Measurements from ENCODE around the gene MGA. TPM values are rescaled to one million over a fixed set of nuclear protein-coding genes. Genes with fewer than 3 reads are reported as not detected.
"Not testable (repeated sequence)": the region's sequence is repeated elsewhere in the genome, so short reads cannot be mapped to it uniquely, and the experiment has no call there.

The MGA gene
- polyA plus RNA-seq, 1 donor (not counting 4 experiments of a cell fraction or from before 2014, with no cell fraction given): 6.3 TPM

GRCh38 chr15:41716864-41717263, 56.7 kb downstream of the MGA start:
- peaks cover 0 to 8% of the 10 kb centered on the region in 2 experiments for H3K36me3 ChIP-seq (ENCODE audit: control insufficient read depth in 2 of 2, extremely low read depth in 1 of 2, insufficient read depth in 2 of 2, low read length in 2 of 2)
- no peak for TF ChIP-seq EZH2 (IDR thresholded peaks at IDR 0.05; ENCODE audit: low read length)
- TF ChIP-seq, protein P1, sequence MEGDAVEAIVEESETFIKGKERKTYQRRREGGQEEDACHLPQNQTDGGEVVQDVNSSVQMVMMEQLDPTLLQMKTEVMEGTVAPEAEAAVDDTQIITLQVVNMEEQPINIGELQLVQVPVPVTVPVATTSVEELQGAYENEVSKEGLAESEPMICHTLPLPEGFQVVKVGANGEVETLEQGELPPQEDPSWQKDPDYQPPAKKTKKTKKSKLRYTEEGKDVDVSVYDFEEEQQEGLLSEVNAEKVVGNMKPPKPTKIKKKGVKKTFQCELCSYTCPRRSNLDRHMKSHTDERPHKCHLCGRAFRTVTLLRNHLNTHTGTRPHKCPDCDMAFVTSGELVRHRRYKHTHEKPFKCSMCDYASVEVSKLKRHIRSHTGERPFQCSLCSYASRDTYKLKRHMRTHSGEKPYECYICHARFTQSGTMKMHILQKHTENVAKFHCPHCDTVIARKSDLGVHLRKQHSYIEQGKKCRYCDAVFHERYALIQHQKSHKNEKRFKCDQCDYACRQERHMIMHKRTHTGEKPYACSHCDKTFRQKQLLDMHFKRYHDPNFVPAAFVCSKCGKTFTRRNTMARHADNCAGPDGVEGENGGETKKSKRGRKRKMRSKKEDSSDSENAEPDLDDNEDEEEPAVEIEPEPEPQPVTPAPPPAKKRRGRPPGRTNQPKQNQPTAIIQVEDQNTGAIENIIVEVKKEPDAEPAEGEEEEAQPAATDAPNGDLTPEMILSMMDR (optimal IDR thresholded peaks at IDR 0.05 in 1 of 3, IDR thresholded peaks at IDR 0.05 in 1 of 3, conservative IDR thresholded peaks at IDR 0.05 in 1 of 3; ENCODE audit: extremely low read depth in 1 of 3, insufficient read depth in 2 of 3, low read length in 3 of 3): no peak
- H3K27me3 ChIP-seq (ENCODE audit: control insufficient read depth, extremely low read depth, insufficient read depth, low read length): no peaks in the 10 kb centered on the region
- no peak overlapping the region for H3K4me2 ChIP-seq (ENCODE audit: control insufficient read depth, extremely low read depth, insufficient read depth, low read depth, low read length)
- no peaks in the 10 kb centered on the region for H3K9me3 ChIP-seq (ENCODE audit: control insufficient read depth, low read depth, low read length)
- no peak overlapping the region for H2AFZ ChIP-seq (ENCODE audit: control insufficient read depth, low read length)
- H3K79me2 ChIP-seq (ENCODE audit: control insufficient read depth, insufficient read depth, low read length): no peaks in the 10 kb centered on the region
- no peak overlapping the region for H3K4me3 ChIP-seq (ENCODE audit: control insufficient read depth in 2 of 3, extremely low read depth in 1 of 3, insufficient read depth in 2 of 3, low read depth in 1 of 3, low read length in 3 of 3)
- no peaks in the 10 kb centered on the region for H3K4me1 ChIP-seq (ENCODE audit: control insufficient read depth, extremely low read depth, insufficient read depth, low read length)
- H3K9me1 ChIP-seq (ENCODE audit: control insufficient read depth, extremely low read depth, insufficient read depth, low read length): no peaks in the 10 kb centered on the region
- no peaks in the 10 kb centered on the region for H4K20me1 ChIP-seq (ENCODE audit: control insufficient read depth, extremely low read depth, insufficient read depth, low read length)
- no peak overlapping the region for H3K27ac ChIP-seq (ENCODE audit: control insufficient read depth, insufficient read depth, low read length)
- DNase-seq (ENCODE audit: low read depth, low spot score) (no peak), FAIRE-seq (peak; percentile 9)
- dilution Hi-C loops (cut with MboI; ENCODE audit: extremely low pct_ligation_motif_present, low sequenced_read_pairs): no loop called here
- H3K9ac ChIP-seq (ENCODE audit: control insufficient read depth, extremely low read depth, insufficient read depth, low read length): no peak overlapping the region

DNA sequence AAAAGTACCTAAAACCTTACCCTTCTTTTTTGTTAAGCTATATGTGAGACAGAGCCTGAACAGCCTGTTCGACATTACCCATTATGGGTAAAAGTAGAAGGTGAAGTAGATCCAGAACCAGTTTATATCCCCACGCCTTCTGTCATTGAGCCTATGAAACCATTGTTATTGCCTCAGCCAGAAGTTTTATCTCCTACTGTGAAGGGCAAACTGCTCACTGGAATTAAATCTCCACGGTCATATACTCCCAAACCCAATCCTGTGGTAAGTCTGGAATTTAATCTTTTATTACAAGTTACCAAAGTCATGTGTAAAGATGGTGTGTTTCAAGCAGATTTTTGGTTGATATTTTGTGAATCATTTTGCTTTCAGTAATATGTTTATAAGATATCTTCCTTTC, 66.9 kb downstream of the MGA start:
- Histone ChIP-seq H3K27me3 (ENCODE audit: control insufficient read depth, extremely low read depth, insufficient read depth, low read length) (no peaks in the 10 kb centered on the region), H2AFZ (ENCODE audit: control insufficient read depth, low read length) (no peak overlapping the region), H3K27ac (ENCODE audit: control insufficient read depth, insufficient read depth, low read length) (no peak overlapping the region), H3K36me3 (ENCODE audit: control insufficient read depth in 2 of 2, extremely low read depth in 1 of 2, insufficient read depth in 2 of 2, low read length in 2 of 2) (no peaks in the 10 kb centered on the region), H3K9ac (ENCODE audit: control insufficient read depth, extremely low read depth, insufficient read depth, low read length) (no peak overlapping the region), H4K20me1 (ENCODE audit: control insufficient read depth, extremely low read depth, insufficient read depth, low read length) (no peaks in the 10 kb centered on the region), H3K79me2 (ENCODE audit: control insufficient read depth, insufficient read depth, low read length) (no peaks in the 10 kb centered on the region), H3K9me1 (ENCODE audit: control insufficient read depth, extremely low read depth, insufficient read depth, low read length) (no peaks in the 10 kb centered on the region), H3K4me1 (ENCODE audit: control insufficient read depth, extremely low read depth, insufficient read depth, low read length) (no peaks in the 10 kb centered on the region), H3K9me3 (ENCODE audit: control insufficient read depth, low read depth, low read length) (no peaks in the 10 kb centered on the region), H3K4me3 (ENCODE audit: control insufficient read depth in 2 of 3, extremely low read depth in 1 of 3, insufficient read depth in 2 of 3, low read depth in 1 of 3, low read length in 3 of 3) (no peak overlapping the region), H3K4me2 (ENCODE audit: control insufficient read depth, extremely low read depth, insufficient read depth, low read depth, low read length) (no peak overlapping the region)
- dilution Hi-C loops (cut with MboI; ENCODE audit: extremely low pct_ligation_motif_present, low sequenced_read_pairs): no loop called here
- TF ChIP-seq EZH2 (IDR thresholded peaks at IDR 0.05; ENCODE audit: low read length): no peak
- TF ChIP-seq, protein P1 (optimal IDR thresholded peaks at IDR 0.05 in 1 of 3, IDR thresholded peaks at IDR 0.05 in 1 of 3, conservative IDR thresholded peaks at IDR 0.05 in 1 of 3; ENCODE audit: extremely low read depth in 1 of 3, insufficient read depth in 2 of 3, low read length in 3 of 3): no peak
- FAIRE-seq (no peak), DNase-seq (ENCODE audit: low read depth, low spot score) (no peak)

- H3K27ac ChIP-seq (ENCODE audit: control insufficient read depth, insufficient read depth, low read length); H3K4me2 ChIP-seq (ENCODE audit: control insufficient read depth, extremely low read depth, insufficient read depth, low read depth, low read length); H3K36me3 ChIP-seq (ENCODE audit: control insufficient read depth in 2 of 2, extremely low read depth in 1 of 2, insufficient read depth in 2 of 2, low read length in 2 of 2); H3K9me1 ChIP-seq (ENCODE audit: control insufficient read depth, extremely low read depth, insufficient read depth, low read length); DNase-seq (ENCODE audit: low read depth, low spot score); H3K4me1 ChIP-seq (ENCODE audit: control insufficient read depth, extremely low read depth, insufficient read depth, low read length); H3K79me2 ChIP-seq (ENCODE audit: control insufficient read depth, insufficient read depth, low read length); H2AFZ ChIP-seq (ENCODE audit: control insufficient read depth, low read length); H3K4me3 ChIP-seq (ENCODE audit: control insufficient read depth in 2 of 3, extremely low read depth in 1 of 3, insufficient read depth in 2 of 3, low read depth in 1 of 3, low read length in 3 of 3); H4K20me1 ChIP-seq (ENCODE audit: control insufficient read depth, extremely low read depth, insufficient read depth, low read length); dilution Hi-C loops (cut with MboI; ENCODE audit: extremely low pct_ligation_motif_present, low sequenced_read_pairs); FAIRE-seq; H3K9ac ChIP-seq (ENCODE audit: control insufficient read depth, extremely low read depth, insufficient read depth, low read length); H3K9me3 ChIP-seq (ENCODE audit: control insufficient read depth, low read depth, low read length); H3K27me3 ChIP-seq (ENCODE audit: control insufficient read depth, extremely low read depth, insufficient read depth, low read length): not testable (repeated sequence)
These were observed 67.9 kb downstream of the MGA start for GRCh38 chr15:41728061-41728460.

Measured in keratinocyte (primary cell).